ENCODE measurements around the gene EHBP1.

GRCh38 chr2:63038034-63038433, 332.5 kb downstream of the EHBP1 start:
- TF ChIP-seq POLR2A (IDR thresholded peaks at IDR 0.05) (no peak), CTCF (IDR thresholded peaks at IDR 0.05) (no peak), POLR2AphosphoS5 (IDR thresholded peaks at IDR 0.05) (no peak), EP300 (IDR thresholded peaks at IDR 0.05) (no peak)

Data from stomach (tissue), 4 donors.